DOHH2 (cell line): ENCODE measurements around the gene FOXB2.

Experiments used
- CTCF ChIP-seq: fragments of 200-600 bp; sonication (generic); IDR thresholded peaks from one replicate; pipeline ENCODE4 v1.5.1; 2014; ENCODE audit warnings: antibody characterized with exemption, mild to moderate bottlenecking, low read depth, low read length; ENCODE audit not compliant: poor library complexity, severe bottlenecking
- EZH2phosphoT487 ChIP-seq: fragments of 200-600 bp; sonication (generic); IDR thresholded peaks from 2 replicates; pipeline ENCODE4 v1.6.1; 2017; ENCODE audit warnings: borderline replicate concordance, mild to moderate bottlenecking, antibody characterized with exemption, low read length, moderate library complexity, mixed read lengths

GRCh38 chr9:77018969-77019235 lies 553 bp upstream of the FOXB2 start:
- TF ChIP-seq CTCF (no peak), EZH2phosphoT487 (no peak)
